ENCODE data around the gene UBE3C. TPM values are rescaled to one million over a fixed set of nuclear protein-coding genes. Genes with fewer than 3 reads are reported as not detected.
A peak's percentile ranks its signal among the peaks of the same experiment; 100 is the strongest.

The UBE3C gene
- total and polyA plus RNA-seq, 2 of the 13 experiments (the other 11 are each of a cell fraction or from before 2014, with no cell fraction given) = 27.0 to 48.2 TPM

- TF ChIP-seq, protein P1, sequence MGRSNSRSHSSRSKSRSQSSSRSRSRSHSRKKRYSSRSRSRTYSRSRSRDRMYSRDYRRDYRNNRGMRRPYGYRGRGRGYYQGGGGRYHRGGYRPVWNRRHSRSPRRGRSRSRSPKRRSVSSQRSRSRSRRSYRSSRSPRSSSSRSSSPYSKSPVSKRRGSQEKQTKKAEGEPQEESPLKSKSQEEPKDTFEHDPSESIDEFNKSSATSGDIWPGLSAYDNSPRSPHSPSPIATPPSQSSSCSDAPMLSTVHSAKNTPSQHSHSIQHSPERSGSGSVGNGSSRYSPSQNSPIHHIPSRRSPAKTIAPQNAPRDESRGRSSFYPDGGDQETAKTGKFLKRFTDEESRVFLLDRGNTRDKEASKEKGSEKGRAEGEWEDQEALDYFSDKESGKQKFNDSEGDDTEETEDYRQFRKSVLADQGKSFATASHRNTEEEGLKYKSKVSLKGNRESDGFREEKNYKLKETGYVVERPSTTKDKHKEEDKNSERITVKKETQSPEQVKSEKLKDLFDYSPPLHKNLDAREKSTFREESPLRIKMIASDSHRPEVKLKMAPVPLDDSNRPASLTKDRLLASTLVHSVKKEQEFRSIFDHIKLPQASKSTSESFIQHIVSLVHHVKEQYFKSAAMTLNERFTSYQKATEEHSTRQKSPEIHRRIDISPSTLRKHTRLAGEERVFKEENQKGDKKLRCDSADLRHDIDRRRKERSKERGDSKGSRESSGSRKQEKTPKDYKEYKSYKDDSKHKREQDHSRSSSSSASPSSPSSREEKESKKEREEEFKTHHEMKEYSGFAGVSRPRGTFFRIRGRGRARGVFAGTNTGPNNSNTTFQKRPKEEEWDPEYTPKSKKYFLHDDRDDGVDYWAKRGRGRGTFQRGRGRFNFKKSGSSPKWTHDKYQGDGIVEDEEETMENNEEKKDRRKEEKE (IDR thresholded peaks at IDR 0.05) = no peak
- TF ChIP-seq ZFP36L1 (CRISPR knock-in tag; IDR thresholded peaks at IDR 0.05) (no peak), CEBPG (CRISPR knock-in tag; IDR thresholded peaks at IDR 0.05) (no peak), KLF16 (CRISPR knock-in tag; IDR thresholded peaks at IDR 0.05) (no peak), GABPA (IDR thresholded peaks at IDR 0.05; ENCODE audit: low read depth, low read length) (no peak), GABPA (CRISPR knock-in tag; IDR thresholded peaks at IDR 0.05; ENCODE audit: low read depth) (no peak), JUND (CRISPR knock-in tag; IDR thresholded peaks at IDR 0.05) (no peak), ZNF143 (CRISPR knock-in tag; IDR thresholded peaks at IDR 0.05) (no peak), ZNF235 (CRISPR knock-in tag; IDR thresholded peaks at IDR 0.05; ENCODE audit: borderline replicate concordance) (no peak), SRSF1 (optimal IDR thresholded peaks at IDR 0.05; ENCODE audit: low read depth, low read length) (no peak), USF2 (IDR thresholded peaks at IDR 0.05; ENCODE audit: low read depth, low read length) (no peak), USF2 (CRISPR knock-in tag; IDR thresholded peaks at IDR 0.05; ENCODE audit: borderline replicate concordance) (no peak), NCOA2 (CRISPR knock-in tag; IDR thresholded peaks at IDR 0.05) (0 out of 2 replicates have a peak, but pooled peaks have one; percentile 20), REXO4 (CRISPR knock-in tag; IDR thresholded peaks at IDR 0.05; ENCODE audit: borderline replicate concordance) (no peak), CERS6 (CRISPR knock-in tag; IDR thresholded peaks at IDR 0.05) (no peak), PRMT3 (CRISPR knock-in tag; IDR thresholded peaks at IDR 0.05; ENCODE audit: borderline replicate concordance, low read depth) (no peak), ZNF777 (CRISPR knock-in tag; IDR thresholded peaks at IDR 0.05) (no peak)
- TF ChIP-seq, protein P2, sequence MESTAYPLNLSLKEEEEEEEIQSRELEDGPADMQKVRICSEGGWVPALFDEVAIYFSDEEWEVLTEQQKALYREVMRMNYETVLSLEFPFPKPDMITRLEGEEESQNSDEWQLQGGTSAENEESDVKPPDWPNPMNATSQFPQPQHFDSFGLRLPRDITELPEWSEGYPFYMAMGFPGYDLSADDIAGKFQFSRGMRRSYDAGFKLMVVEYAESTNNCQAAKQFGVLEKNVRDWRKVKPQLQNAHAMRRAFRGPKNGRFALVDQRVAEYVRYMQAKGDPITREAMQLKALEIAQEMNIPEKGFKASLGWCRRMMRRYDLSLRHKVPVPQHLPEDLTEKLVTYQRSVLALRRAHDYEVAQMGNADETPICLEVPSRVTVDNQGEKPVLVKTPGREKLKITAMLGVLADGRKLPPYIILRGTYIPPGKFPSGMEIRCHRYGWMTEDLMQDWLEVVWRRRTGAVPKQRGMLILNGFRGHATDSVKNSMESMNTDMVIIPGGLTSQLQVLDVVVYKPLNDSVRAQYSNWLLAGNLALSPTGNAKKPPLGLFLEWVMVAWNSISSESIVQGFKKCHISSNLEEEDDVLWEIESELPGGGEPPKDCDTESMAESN (CRISPR knock-in tag; conservative IDR thresholded peaks at IDR 0.05) = no peak
- TF ChIP-seq, protein P3, sequence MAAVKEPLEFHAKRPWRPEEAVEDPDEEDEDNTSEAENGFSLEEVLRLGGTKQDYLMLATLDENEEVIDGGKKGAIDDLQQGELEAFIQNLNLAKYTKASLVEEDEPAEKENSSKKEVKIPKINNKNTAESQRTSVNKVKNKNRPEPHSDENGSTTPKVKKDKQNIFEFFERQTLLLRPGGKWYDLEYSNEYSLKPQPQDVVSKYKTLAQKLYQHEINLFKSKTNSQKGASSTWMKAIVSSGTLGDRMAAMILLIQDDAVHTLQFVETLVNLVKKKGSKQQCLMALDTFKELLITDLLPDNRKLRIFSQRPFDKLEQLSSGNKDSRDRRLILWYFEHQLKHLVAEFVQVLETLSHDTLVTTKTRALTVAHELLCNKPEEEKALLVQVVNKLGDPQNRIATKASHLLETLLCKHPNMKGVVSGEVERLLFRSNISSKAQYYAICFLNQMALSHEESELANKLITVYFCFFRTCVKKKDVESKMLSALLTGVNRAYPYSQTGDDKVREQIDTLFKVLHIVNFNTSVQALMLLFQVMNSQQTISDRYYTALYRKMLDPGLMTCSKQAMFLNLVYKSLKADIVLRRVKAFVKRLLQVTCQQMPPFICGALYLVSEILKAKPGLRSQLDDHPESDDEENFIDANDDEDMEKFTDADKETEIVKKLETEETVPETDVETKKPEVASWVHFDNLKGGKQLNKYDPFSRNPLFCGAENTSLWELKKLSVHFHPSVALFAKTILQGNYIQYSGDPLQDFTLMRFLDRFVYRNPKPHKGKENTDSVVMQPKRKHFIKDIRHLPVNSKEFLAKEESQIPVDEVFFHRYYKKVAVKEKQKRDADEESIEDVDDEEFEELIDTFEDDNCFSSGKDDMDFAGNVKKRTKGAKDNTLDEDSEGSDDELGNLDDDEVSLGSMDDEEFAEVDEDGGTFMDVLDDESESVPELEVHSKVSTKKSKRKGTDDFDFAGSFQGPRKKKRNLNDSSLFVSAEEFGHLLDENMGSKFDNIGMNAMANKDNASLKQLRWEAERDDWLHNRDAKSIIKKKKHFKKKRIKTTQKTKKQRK (IDR thresholded peaks at IDR 0.05; ENCODE audit: low read length) = no peak
Observed at GRCh38 chr7:157150882-157151281, 12.2 kb downstream of the UBE3C start (continued).

Data from HepG2 (cell line).